ENCODE data around the gene AIG1. TPM values are rescaled to one million over a fixed set of nuclear protein-coding genes. Genes with fewer than 3 reads are reported as not detected.

Gene AIG1
- total RNA-seq, 1 donor from 2014 or later = 35.2 TPM

DNA sequence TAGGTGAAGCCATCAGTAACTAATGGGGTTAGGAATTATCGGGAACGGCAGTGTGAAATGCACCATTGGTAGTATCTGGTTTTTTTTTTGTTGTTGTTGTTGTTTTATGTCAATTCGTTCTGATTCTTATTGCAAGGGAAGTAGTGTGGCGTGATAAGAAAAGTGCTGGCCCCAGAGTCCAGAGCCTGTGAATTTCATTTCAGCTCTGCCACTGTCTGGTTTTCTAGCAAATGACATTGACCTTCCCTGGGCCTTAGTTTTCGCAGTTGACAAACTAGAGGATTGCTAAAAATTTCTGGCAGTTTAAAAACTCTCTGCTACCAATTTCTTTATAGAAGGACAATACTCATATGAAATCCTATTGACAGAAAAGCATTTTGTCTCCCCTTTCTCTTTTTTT is 161.6 kb downstream of the AIG1 start:
- no peak for FAIRE-seq

GRCh38 chr6:143222801-143223231 is 162.1 kb downstream of the AIG1 start:
- Histone ChIP-seq H3K36me3 (ENCODE audit: insufficient read depth, low read length) (no peaks in the 10 kb centered on the region), H2AFZ (ENCODE audit: low read depth, low read length) (no peak overlapping the region), H3K4me3 (ENCODE audit: insufficient read depth, low read depth, low read length) (no peak overlapping the region), H3K4me1 (ENCODE audit: insufficient read depth, low read length) (no peaks in the 10 kb centered on the region), H3K27me3 (ENCODE audit: insufficient read depth, low read length) (no peaks in the 10 kb centered on the region), H4K20me1 (ENCODE audit: insufficient read depth, low read length) (no peaks in the 10 kb centered on the region), H3K79me2 (ENCODE audit: insufficient read depth, low read length) (no peaks in the 10 kb centered on the region), H3K4me2 (ENCODE audit: low read length) (no peak overlapping the region), H3K9me3 (ENCODE audit: insufficient read depth, low read depth, low read length) (no peaks in the 10 kb centered on the region), H3K9ac (ENCODE audit: low read length) (no peak overlapping the region), H3K27ac (ENCODE audit: low read depth, low read length) (no peak overlapping the region)
- FAIRE-seq = no peak
- Mint-ChIP-seq H3K27me3 (ENCODE audit: low read depth, unreplicated experiment) (no peaks in the 10 kb centered on the region), H3K9me3 (ENCODE audit: unreplicated experiment) (peaks cover 3% of the 10 kb centered on the region), H3K4me3 (ENCODE audit: unreplicated experiment) (no peak overlapping the region), H3K4me1 (ENCODE audit: low read depth, unreplicated experiment) (no peaks in the 10 kb centered on the region), H3K36me3 (ENCODE audit: low read depth, unreplicated experiment) (peaks cover 6% of the 10 kb centered on the region), H3K27ac (ENCODE audit: unreplicated experiment) (no peak overlapping the region)
- no peak for DNase-seq (ENCODE audit: low read depth)
- TF ChIP-seq, protein P1, sequence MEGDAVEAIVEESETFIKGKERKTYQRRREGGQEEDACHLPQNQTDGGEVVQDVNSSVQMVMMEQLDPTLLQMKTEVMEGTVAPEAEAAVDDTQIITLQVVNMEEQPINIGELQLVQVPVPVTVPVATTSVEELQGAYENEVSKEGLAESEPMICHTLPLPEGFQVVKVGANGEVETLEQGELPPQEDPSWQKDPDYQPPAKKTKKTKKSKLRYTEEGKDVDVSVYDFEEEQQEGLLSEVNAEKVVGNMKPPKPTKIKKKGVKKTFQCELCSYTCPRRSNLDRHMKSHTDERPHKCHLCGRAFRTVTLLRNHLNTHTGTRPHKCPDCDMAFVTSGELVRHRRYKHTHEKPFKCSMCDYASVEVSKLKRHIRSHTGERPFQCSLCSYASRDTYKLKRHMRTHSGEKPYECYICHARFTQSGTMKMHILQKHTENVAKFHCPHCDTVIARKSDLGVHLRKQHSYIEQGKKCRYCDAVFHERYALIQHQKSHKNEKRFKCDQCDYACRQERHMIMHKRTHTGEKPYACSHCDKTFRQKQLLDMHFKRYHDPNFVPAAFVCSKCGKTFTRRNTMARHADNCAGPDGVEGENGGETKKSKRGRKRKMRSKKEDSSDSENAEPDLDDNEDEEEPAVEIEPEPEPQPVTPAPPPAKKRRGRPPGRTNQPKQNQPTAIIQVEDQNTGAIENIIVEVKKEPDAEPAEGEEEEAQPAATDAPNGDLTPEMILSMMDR (IDR thresholded peaks at IDR 0.05; ENCODE audit: insufficient read depth, low read depth, low read length) = no peak
- no peak for TF ChIP-seq EZH2 (IDR thresholded peaks at IDR 0.05; ENCODE audit: insufficient read depth, low read length)

More for the DNA sequence above, 161.6 kb downstream of the AIG1 start:
- H3K79me2 ChIP-seq (ENCODE audit: insufficient read depth, low read length) = no peaks in the 10 kb centered on the region
- Mint-ChIP-seq H3K27ac (ENCODE audit: unreplicated experiment) (no peak overlapping the region), H3K36me3 (ENCODE audit: low read depth, unreplicated experiment) (peaks cover 6% of the 10 kb centered on the region), H3K4me3 (ENCODE audit: unreplicated experiment) (no peak overlapping the region), H3K4me1 (ENCODE audit: low read depth, unreplicated experiment) (no peaks in the 10 kb centered on the region), H3K9me3 (ENCODE audit: unreplicated experiment) (peaks cover 3% of the 10 kb centered on the region), H3K27me3 (ENCODE audit: low read depth, unreplicated experiment) (no peaks in the 10 kb centered on the region)
- no peaks in the 10 kb centered on the region for H3K9me3 ChIP-seq (ENCODE audit: insufficient read depth, low read depth, low read length)
- H3K27me3 ChIP-seq (ENCODE audit: insufficient read depth, low read length) = no peaks in the 10 kb centered on the region
- no peak overlapping the region for H2AFZ ChIP-seq (ENCODE audit: low read depth, low read length)
- H3K36me3 ChIP-seq (ENCODE audit: insufficient read depth, low read length) = no peaks in the 10 kb centered on the region
- H4K20me1 ChIP-seq (ENCODE audit: insufficient read depth, low read length) = no peaks in the 10 kb centered on the region
- H3K4me2 ChIP-seq (ENCODE audit: low read length) = no peak overlapping the region
- no peak overlapping the region for H3K9ac ChIP-seq (ENCODE audit: low read length)
- no peak for TF ChIP-seq EZH2 (IDR thresholded peaks at IDR 0.05; ENCODE audit: insufficient read depth, low read length)
- TF ChIP-seq, protein P1 (IDR thresholded peaks at IDR 0.05; ENCODE audit: insufficient read depth, low read depth, low read length) = no peak
- DNase-seq (ENCODE audit: low read depth) = no peak
- H3K4me1 ChIP-seq (ENCODE audit: insufficient read depth, low read length) = no peaks in the 10 kb centered on the region
- H3K27ac ChIP-seq (ENCODE audit: low read depth, low read length) = no peak overlapping the region
- no peak overlapping the region for H3K4me3 ChIP-seq (ENCODE audit: insufficient read depth, low read depth, low read length)

DNA sequence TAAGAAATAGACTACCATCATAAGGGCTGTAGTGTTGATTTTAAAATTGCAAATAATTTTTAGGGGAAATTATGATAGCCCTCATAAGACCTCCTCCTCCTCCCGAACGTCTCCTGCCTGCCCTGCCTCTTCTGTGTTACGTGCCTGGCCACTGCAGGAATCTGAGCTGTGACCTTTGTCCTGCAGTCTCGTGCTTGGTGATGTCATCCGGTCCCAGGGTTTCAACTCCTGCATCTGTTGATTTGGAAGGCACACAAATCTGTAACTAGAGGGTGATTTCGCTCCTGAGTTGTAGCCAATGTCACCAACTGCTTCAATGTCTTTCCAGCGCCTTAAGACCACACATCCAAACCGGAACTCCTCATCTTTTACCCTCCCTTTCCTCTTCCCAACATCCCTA is 163.2 kb downstream of the AIG1 start:
- Histone ChIP-seq H3K27me3 (ENCODE audit: insufficient read depth, low read length) (no peaks in the 10 kb centered on the region), H3K79me2 (ENCODE audit: insufficient read depth, low read length) (no peaks in the 10 kb centered on the region), H3K4me2 (ENCODE audit: low read length) (no peak overlapping the region), H3K4me3 (ENCODE audit: insufficient read depth, low read depth, low read length) (no peak overlapping the region), H4K20me1 (ENCODE audit: insufficient read depth, low read length) (no peaks in the 10 kb centered on the region), H3K4me1 (ENCODE audit: insufficient read depth, low read length) (no peaks in the 10 kb centered on the region), H3K9me3 (ENCODE audit: insufficient read depth, low read depth, low read length) (no peaks in the 10 kb centered on the region), H3K9ac (ENCODE audit: low read length) (no peak overlapping the region), H3K27ac (ENCODE audit: low read depth, low read length) (no peak overlapping the region), H3K36me3 (ENCODE audit: insufficient read depth, low read length) (no peaks in the 10 kb centered on the region), H2AFZ (ENCODE audit: low read depth, low read length) (no peak overlapping the region)
- Mint-ChIP-seq H3K9me3 (ENCODE audit: unreplicated experiment) (peaks cover 6% of the 10 kb centered on the region), H3K27ac (ENCODE audit: unreplicated experiment) (no peak overlapping the region), H3K4me1 (ENCODE audit: low read depth, unreplicated experiment) (no peaks in the 10 kb centered on the region), H3K36me3 (ENCODE audit: low read depth, unreplicated experiment) (peaks cover 6% of the 10 kb centered on the region), H3K27me3 (ENCODE audit: low read depth, unreplicated experiment) (no peaks in the 10 kb centered on the region), H3K4me3 (ENCODE audit: unreplicated experiment) (no peak overlapping the region)
- no peak for FAIRE-seq
- DNase-seq (ENCODE audit: low read depth) = no peak
- TF ChIP-seq, protein P1 (IDR thresholded peaks at IDR 0.05; ENCODE audit: insufficient read depth, low read depth, low read length) = no peak
- no peak for TF ChIP-seq EZH2 (IDR thresholded peaks at IDR 0.05; ENCODE audit: insufficient read depth, low read length)
